BE2C (cell line): ENCODE results near the gene GRAMD4.

Experiments
- DNase-seq: peaks from one replicate; pipeline ENCODE4 v3.0.0-alpha.2; 2020
- H3K27me3 ChIP-seq: fragments of 250-450 bp; sonication (Bioruptor Pico); 2 replicates; pipeline ENCODE4 v1.5.1; 2020; ENCODE audit warnings: mild to moderate bottlenecking
- H3K36me3 ChIP-seq: fragments of 250-450 bp; sonication (Bioruptor Pico); 2 replicates; pipeline ENCODE4 v1.5.1; 2020; ENCODE audit warnings: mild to moderate bottlenecking
- H3K4me1 ChIP-seq: fragments of 250-450 bp; sonication (Bioruptor Pico); 2 replicates; pipeline ENCODE4 v1.5.1; 2020
- H3K4me3 ChIP-seq: 2 replicates; pipeline ENCODE4 v1.5.1; 2011; ENCODE audit warnings: low read depth, low read length
- H3K9me3 ChIP-seq: fragments of 250-450 bp; sonication (Bioruptor Pico); 2 replicates; pipeline ENCODE4 v1.5.1; 2020
- TF ChIP-seq, protein P1 (sequence below): IDR thresholded peaks from 2 replicates; pipeline ENCODE4 v1.5.1; 2012; ENCODE audit warnings: mild to moderate bottlenecking, low read depth, low read length

The GRAMD4 gene

DNA sequence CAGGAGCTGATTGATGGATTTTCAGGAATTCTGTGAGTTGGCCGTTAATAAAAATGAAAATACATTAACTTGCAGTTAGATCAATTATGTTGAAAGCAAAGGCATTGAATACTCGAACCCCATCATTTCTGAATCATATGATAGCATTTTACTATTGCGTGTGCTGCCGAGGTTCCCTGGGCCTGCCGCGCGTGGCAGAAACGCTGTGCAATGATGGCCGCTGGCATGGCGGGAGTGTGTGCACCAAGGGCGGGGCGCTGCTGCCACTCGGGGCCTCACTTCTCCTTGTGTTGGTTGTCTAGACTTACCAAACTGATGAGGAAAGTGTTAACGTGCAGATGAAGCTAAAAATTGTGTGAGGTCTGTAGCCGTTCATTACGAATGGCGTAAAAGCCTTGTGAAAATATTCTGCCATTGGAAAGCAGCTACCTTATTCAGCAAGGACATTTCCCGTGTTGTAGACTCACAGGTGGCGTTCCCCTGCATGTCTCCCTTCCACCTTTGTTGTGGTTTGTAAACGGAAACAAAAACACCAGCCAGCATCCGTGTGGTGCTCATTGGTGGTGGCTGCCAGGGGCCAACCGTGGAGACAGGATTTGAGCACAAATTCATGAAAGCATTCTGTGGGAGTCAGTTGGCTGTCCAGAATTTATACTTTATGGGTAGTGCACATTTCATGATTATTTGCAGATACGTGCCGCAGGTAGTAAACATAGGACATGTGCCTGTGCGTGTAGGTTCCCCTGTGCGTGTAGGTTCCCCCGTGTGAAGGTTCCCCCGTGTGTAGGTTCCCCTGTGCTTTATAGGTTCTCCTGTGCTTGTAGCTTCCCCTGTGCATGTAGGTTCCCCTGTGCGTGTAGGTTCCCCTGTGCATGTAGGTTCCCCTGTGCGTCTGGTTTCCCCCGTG is 5.9 kb upstream of the GRAMD4 start:
- no peaks in the 10 kb centered on the region for H3K9me3 ChIP-seq
- DNase-seq: no peak
- TF ChIP-seq, protein P1, sequence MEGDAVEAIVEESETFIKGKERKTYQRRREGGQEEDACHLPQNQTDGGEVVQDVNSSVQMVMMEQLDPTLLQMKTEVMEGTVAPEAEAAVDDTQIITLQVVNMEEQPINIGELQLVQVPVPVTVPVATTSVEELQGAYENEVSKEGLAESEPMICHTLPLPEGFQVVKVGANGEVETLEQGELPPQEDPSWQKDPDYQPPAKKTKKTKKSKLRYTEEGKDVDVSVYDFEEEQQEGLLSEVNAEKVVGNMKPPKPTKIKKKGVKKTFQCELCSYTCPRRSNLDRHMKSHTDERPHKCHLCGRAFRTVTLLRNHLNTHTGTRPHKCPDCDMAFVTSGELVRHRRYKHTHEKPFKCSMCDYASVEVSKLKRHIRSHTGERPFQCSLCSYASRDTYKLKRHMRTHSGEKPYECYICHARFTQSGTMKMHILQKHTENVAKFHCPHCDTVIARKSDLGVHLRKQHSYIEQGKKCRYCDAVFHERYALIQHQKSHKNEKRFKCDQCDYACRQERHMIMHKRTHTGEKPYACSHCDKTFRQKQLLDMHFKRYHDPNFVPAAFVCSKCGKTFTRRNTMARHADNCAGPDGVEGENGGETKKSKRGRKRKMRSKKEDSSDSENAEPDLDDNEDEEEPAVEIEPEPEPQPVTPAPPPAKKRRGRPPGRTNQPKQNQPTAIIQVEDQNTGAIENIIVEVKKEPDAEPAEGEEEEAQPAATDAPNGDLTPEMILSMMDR: no peak
- peaks cover 10% of the 10 kb centered on the region for H3K36me3 ChIP-seq
- no peaks in the 10 kb centered on the region for H3K27me3 ChIP-seq
- H3K4me3 ChIP-seq: no peak overlapping the region
- peaks cover 23% of the 10 kb centered on the region for H3K4me1 ChIP-seq

DNA sequence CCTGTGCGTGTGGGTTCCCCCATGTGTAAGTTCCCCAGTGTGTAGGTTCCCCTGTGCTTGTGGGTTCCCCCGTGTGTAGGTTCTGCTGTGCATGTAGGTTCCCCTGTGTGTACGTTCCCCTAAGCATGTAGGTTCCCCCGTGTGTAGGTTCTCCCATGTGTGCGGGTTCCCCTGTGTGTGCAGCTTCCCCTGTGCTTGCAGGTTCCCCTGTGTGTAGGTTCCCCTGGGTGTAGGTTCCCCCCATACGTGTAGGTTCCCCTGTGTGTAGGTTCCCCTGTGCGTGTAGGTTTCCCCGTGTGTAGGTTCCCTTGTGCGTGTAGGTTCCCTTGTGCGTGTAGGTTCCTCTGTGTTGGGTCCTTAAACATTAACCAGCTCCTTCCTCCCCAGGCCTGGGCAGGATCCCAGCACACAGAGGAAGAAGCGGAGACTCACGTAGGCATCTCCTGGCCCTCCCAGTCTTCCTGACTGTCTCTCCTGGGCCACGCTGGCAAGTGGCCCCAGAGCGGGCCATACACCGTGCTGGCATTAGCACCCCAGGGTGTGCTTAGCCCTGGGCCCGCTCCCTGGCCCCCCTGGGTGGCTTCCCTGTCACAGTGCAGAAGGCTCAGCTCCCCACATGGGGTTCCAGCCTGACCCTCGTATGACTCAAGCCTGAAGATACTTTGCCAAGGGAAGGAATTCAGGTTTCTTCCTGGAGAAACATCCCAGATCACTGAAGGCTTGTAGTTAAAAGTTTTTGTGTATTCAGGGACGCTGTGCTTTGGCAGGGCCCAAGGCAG is 2.8 kb upstream of the GRAMD4 start:
- DNase-seq: no peak
- Histone ChIP-seq H3K9me3 (no peaks in the 10 kb centered on the region), H3K27me3 (no peaks in the 10 kb centered on the region), H3K4me1 (peaks cover 45% of the 10 kb centered on the region), H3K4me3 (no peak overlapping the region), H3K36me3 (no peaks in the 10 kb centered on the region; the same call in 1 of the 2 replicates)
- TF ChIP-seq, protein P1: no peak

DNA sequence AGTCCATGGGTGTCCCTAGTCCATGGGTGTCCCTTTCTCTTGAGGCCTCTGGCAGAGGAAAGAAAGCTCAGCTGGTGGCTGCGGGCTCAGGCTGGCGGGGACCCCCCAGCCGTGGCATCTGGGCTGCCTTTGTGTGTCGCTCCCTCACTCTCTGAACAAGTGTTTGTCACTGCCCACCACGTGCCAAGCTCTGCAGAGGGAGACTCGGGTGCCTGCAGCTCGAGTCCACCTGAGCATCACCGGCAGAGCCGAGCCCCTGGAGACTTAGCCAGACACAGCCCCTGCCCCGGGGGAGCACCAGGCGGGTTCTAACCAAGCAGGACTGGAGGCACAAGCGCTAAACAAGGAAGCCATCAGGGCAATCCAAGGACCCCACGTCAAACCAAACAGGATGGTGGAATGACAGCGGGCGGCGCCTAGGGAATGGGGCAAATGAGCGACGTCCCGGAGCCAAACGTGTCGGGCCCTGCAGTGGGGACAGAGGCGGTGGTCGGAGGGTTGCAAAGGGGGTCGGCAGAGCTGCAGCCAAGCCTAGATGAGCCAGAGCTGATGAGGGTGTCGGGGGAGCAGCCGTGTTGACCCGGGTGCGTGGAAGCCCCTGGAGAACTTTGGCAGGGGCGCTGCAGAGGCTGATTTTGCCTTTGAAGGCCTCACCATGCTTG is 2.1 kb upstream of the GRAMD4 start:
- TF ChIP-seq, protein P1: no peak
- H3K4me1 ChIP-seq: peaks cover 44% of the 10 kb centered on the region
- no peaks in the 10 kb centered on the region for H3K27me3 ChIP-seq
- no peaks in the 10 kb centered on the region; the same call in 1 of the 2 replicates for H3K36me3 ChIP-seq
- no peak overlapping the region for H3K4me3 ChIP-seq
- H3K9me3 ChIP-seq: no peaks in the 10 kb centered on the region
- DNase-seq: no peak

DNA sequence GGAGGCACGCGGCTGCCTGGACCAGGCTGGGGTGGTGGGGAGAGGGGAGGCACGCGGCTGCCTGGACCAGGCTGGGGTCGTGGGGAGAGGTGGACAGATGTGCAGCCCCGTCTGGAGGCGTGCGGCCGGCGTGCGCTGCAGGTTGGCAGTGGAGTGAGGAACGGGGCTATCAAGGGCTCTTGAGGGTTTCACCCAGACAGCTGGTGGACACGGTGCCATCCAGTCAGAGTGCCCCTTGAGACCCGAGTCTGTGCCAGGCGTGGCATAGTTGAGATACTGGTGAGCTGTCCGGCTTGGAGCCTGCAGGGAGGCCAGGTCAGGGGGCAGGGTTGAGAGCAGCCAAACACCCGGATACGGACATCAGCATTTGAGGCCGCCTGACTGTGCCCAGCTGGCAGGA is 1.5 kb upstream of the GRAMD4 start:
- no peak for DNase-seq
- Histone ChIP-seq H3K4me3 (no peak overlapping the region), H3K36me3 (no peaks in the 10 kb centered on the region; the same call in 1 of the 2 replicates), H3K27me3 (no peaks in the 10 kb centered on the region), H3K9me3 (no peaks in the 10 kb centered on the region), H3K4me1 (peaks cover 40% of the 10 kb centered on the region)
- TF ChIP-seq, protein P1: no peak

DNA sequence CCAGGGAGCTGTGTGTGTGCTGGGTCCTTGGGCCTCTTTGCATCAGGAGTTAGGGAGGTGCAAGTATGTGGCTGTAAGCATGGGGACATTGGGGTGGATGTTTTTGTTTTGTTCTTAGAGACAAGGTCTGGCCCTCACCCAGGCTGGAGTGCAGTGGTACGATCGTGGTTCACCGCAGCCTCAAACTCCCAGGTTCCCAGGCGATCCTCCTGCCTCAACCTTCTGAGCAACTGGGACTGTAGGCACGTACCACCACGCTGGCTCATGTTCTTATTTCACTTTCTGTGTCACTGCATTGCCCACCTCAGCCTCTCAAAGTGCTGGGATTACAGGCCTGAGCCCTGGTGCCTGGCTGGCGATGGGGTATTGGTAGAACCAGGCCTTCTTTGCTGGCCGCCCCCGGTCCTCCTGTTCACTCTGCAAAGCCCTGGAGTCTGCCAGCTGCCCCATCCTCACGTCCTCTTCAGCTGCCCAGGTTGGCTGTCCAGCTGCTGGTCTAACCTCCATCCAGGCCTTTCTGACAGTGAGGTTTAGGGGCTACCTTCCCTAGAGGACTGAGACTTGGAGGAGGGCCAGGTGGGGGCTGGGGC is 851 bp upstream of the GRAMD4 start:
- TF ChIP-seq, protein P1: no peak
- Histone ChIP-seq H3K36me3 (no peaks in the 10 kb centered on the region), H3K27me3 (no peaks in the 10 kb centered on the region), H3K4me3 (no peak overlapping the region), H3K4me1 (peaks cover 40% of the 10 kb centered on the region), H3K9me3 (no peaks in the 10 kb centered on the region)
- no peak for DNase-seq
